Calu3 (cell line): ENCODE results near the gene ZNF581. TPM values are rescaled to one million over a fixed set of nuclear protein-coding genes. Genes with fewer than 3 reads are reported as not detected.

ENCODE experiments used
- BruUV-seq: library from RNA; stranded (reverse); fragments of 400-500 nt; replicated peaks from 2 replicates; lab custom pipeline; 2021; lab: Mats Ljungman, UMichigan
- CTCF ChIA-PET: fragments of 300-600 bp; sonication (Branson Sonifier 250); formaldehyde crosslinking; loops from one replicate; lab custom pipeline; 2022; ENCODE audit warnings: antibody characterized with exemption; lab: Charles Lee
- DNase-seq: peaks from one replicate; pipeline ENCODE4 v3.0.0; 2022
- H3K27ac Mint-ChIP-seq: one replicate; pipeline ENCODE4 v1.8.0; 2022; ENCODE audit warnings: mixed read lengths; ENCODE audit not compliant: unreplicated experiment
- H3K27me3 Mint-ChIP-seq: one replicate; pipeline ENCODE4 v1.8.0; 2022; ENCODE audit warnings: mixed read lengths; ENCODE audit not compliant: unreplicated experiment
- H3K36me3 Mint-ChIP-seq: one replicate; pipeline ENCODE4 v1.8.0; 2022; ENCODE audit warnings: mild to moderate bottlenecking, moderate library complexity, mixed read lengths; ENCODE audit not compliant: insufficient read depth, unreplicated experiment
- H3K4me1 Mint-ChIP-seq: one replicate; pipeline ENCODE4 v1.8.0; 2022; ENCODE audit warnings: mild to moderate bottlenecking, low read depth, mixed read lengths; ENCODE audit not compliant: unreplicated experiment
- H3K4me3 Mint-ChIP-seq: one replicate; pipeline ENCODE4 v1.8.0; 2022; ENCODE audit warnings: mild to moderate bottlenecking, low read depth, moderate library complexity, mixed read lengths; ENCODE audit not compliant: unreplicated experiment
- H3K9me3 Mint-ChIP-seq: one replicate; pipeline ENCODE4 v1.8.0; 2022; ENCODE audit warnings: low read depth, mixed read lengths; ENCODE audit not compliant: unreplicated experiment
- intact Hi-C: fragments of 100-400 bp; cut with micrococcal nuclease; formaldehyde crosslinking; loops from one replicate; pipeline ENCODE4 v1.10.0; 2022; ENCODE audit not compliant: unreplicated experiment
- total RNA-seq: library from RNA; stranded (reverse); gene quantifications from 2 replicates; pipeline ENCODE4 v1.2.3, GENCODE V29; 2022
- TF ChIP-seq, protein P1 (sequence below): fragments of 200-600 bp; IDR thresholded peaks from one replicate; pipeline ENCODE4 v1.8.0; 2022; ENCODE audit warnings: antibody characterized with exemption; ENCODE audit not compliant: unreplicated experiment

Gene ZNF581
- total RNA-seq, 1 experiment from 2014 or later = 33.1 TPM

DNA sequence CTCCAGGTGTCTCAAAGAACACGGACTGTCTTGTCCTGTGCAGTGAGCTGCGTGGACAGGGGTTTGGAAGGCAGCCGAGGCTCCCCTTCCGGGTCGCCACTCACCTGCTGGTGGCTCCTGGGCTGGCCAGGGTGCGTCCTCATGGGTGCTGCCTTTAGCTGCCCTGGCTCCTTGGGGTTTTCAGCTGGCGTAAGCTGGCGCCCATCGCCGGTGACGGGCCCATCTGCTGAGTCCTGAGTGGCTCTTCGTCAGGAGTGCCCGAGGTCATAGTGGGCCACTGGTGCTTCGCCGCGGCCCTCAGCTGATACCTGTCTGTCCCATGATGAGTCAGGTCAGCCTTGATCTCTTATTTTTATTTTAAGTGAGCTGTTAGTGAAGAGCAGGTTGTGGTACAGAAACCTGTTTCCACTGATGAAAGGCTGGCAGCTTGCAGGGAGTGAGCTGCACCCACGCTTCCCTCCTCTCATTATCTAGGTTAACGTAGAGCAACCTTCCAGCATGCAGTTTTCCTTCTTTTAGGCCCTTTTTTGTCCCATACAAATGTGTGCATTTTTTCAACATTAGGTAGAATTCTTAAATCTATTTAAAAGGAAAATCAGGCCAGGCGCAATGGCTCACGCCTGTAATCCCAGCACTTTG is 50.0 kb downstream of the ZNF581 start:
- H3K4me3 Mint-ChIP-seq = no peak overlapping the region
- TF ChIP-seq, protein P1, sequence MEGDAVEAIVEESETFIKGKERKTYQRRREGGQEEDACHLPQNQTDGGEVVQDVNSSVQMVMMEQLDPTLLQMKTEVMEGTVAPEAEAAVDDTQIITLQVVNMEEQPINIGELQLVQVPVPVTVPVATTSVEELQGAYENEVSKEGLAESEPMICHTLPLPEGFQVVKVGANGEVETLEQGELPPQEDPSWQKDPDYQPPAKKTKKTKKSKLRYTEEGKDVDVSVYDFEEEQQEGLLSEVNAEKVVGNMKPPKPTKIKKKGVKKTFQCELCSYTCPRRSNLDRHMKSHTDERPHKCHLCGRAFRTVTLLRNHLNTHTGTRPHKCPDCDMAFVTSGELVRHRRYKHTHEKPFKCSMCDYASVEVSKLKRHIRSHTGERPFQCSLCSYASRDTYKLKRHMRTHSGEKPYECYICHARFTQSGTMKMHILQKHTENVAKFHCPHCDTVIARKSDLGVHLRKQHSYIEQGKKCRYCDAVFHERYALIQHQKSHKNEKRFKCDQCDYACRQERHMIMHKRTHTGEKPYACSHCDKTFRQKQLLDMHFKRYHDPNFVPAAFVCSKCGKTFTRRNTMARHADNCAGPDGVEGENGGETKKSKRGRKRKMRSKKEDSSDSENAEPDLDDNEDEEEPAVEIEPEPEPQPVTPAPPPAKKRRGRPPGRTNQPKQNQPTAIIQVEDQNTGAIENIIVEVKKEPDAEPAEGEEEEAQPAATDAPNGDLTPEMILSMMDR = no peak
- BruUV-seq = no TSS peak
- no peaks in the 10 kb centered on the region for H3K27me3 Mint-ChIP-seq
- intact Hi-C loops = no loop called here
- no peaks in the 10 kb centered on the region for H3K4me1 Mint-ChIP-seq
- no peak overlapping the region for H3K27ac Mint-ChIP-seq
- no peaks in the 10 kb centered on the region for H3K9me3 Mint-ChIP-seq
- DNase-seq = no peak
- CTCF ChIA-PET = interaction anchor here (0.7 kb wide), 1 partner anchor 700 kb away, joined by 6 read pairs; no protein-coding TSS in a partner anchor
- H3K36me3 Mint-ChIP-seq = peaks cover 68% of the 10 kb centered on the region

DNA sequence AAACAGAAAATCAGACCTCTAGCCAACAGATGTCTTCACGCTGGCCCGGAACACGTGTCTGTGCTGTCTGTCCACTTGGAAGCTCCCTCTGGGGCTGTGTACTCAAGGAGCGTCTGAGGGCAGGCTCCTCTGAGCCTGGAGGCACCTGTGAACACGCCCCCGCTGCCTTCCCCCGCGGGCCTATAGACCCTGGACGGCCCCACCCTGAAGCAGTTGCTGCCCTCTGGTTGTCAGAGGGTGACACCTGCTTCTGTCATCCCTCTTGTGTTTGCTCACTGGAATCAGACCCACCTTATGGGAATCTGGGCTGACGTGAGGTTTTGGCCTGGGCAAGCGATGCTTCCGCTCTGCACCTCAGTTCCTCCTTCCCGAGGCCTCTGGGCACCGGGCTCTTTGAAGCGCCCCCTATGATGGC is 50.8 kb downstream of the ZNF581 start:
- CTCF ChIA-PET = interaction anchor here (0.6 to 0.7 kb wide), 2 partner anchors 124 to 700 kb away, joined by 4 to 6 read pairs; no protein-coding TSS in a partner anchor

DNA sequence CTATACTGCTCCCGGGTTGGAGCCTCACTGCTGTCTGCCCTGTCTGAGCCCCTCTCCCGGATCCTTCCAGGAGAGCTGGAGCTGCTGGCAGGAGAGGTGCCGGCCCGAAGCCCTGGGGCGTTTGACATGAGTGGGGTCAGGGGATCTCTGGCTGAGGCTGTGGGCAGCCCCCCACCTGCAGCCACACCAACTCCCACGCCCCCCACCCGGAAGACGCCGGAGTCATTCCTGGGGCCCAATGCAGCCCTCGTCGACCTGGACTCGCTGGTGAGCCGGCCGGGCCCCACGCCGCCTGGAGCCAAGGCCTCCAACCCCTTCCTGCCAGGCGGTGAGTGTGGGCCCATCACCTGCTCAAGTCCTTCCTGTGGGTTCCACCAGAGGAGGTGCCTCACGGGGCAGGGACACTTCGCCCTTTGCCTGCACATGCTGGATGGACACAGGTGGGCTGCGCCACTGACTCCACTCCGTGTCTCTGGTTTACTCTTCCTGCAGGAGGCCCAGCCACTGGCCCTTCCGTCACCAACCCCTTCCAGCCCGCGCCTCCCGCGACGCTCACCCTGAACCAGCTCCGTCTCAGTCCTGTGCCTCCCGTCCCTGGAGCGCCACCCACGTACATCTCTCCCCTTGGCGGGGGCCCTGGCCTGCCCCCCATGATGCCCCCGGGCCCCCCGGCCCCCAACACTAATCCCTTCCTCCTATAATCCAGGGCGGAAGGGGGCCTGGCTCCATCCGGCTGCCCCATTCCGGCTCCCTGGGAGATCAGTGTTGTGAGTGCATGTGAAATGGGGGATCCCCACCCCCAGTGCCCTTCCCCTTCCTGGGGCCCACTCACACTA is 51.4 kb downstream of the ZNF581 start:
- no peak for DNase-seq
- CTCF ChIA-PET = interaction anchor here (0.6 kb wide), 1 partner anchor 125 kb away, joined by 4 read pairs; no protein-coding TSS in a partner anchor
- TF ChIP-seq, protein P1 = no peak
- Mint-ChIP-seq H3K27ac (no peak overlapping the region), H3K9me3 (no peaks in the 10 kb centered on the region), H3K36me3 (peaks cover 62% of the 10 kb centered on the region), H3K4me3 (no peak overlapping the region), H3K27me3 (no peaks in the 10 kb centered on the region), H3K4me1 (no peaks in the 10 kb centered on the region)
- BruUV-seq = no TSS peak
- intact Hi-C loops = no loop called here

More for the DNA sequence above, 50.8 kb downstream of the ZNF581 start:
- no peak overlapping the region for H3K27ac Mint-ChIP-seq
- BruUV-seq = no TSS peak
- DNase-seq = no peak
- no peaks in the 10 kb centered on the region for H3K4me1 Mint-ChIP-seq
- no peaks in the 10 kb centered on the region for H3K9me3 Mint-ChIP-seq
- intact Hi-C loops = no loop called here
- TF ChIP-seq, protein P1 = no peak
- no peak overlapping the region for H3K4me3 Mint-ChIP-seq
- H3K36me3 Mint-ChIP-seq = peaks cover 68% of the 10 kb centered on the region
- H3K27me3 Mint-ChIP-seq = no peaks in the 10 kb centered on the region

Other genes starting within 250 kb of the ZNF581 start
- gene UBE2S, start 235.9 kb upstream of the ZNF581 start, total RNA-seq = 239 and 287 TPM in 2 replicates
- gene SHISA7, start 200.3 kb upstream of the ZNF581 start, total RNA-seq = not detected in 2 replicates
- 41.6 and 44.9 TPM in 2 replicates for gene ISOC2, start 182.0 kb upstream of the ZNF581 start, total RNA-seq
- not detected in 2 replicates for gene C19orf85, start 178.9 kb upstream of the ZNF581 start, total RNA-seq
- gene ZNF628, start 167.0 kb upstream of the ZNF581 start, total RNA-seq = 11.9 and 13.0 TPM in 2 replicates
- 49.6 and 60.6 TPM in 2 replicates for gene NAT14, start 158.5 kb upstream of the ZNF581 start, total RNA-seq
- gene SSC5D, start 155.2 kb upstream of the ZNF581 start, total RNA-seq = 0.26 and 0.69 TPM in 2 replicates
- not detected in 2 replicates for gene SBK2, start 106.5 kb upstream of the ZNF581 start, total RNA-seq
- gene SBK3, start 98.1 kb upstream of the ZNF581 start, total RNA-seq = 0.57 and 0.78 TPM in 2 replicates
- 29.8 and 33.4 TPM in 2 replicates for gene ZNF579, start 62.8 kb upstream of the ZNF581 start, total RNA-seq
- 18.6 and 23.0 TPM in 2 replicates for gene FIZ1, start 44.1 kb upstream of the ZNF581 start, total RNA-seq
- 18.5 and 21.8 TPM in 2 replicates for gene ZNF524, start 43.4 kb upstream of the ZNF581 start, total RNA-seq
- 29.6 and 30.9 TPM in 2 replicates for gene ZNF865, start 38.0 kb upstream of the ZNF581 start, total RNA-seq
- gene ZNF784, start 19.1 kb upstream of the ZNF581 start, total RNA-seq = 6.0 and 7.1 TPM in 2 replicates
- gene ZNF580, start 2.6 kb upstream of the ZNF581 start, total RNA-seq = 35.6 TPM in 2 replicates
- gene CCDC106, start 4.6 kb downstream of the ZNF581 start, total RNA-seq = 12.7 and 18.3 TPM in 2 replicates
- 286 and 309 TPM in 2 replicates for gene U2AF2, start 11.4 kb downstream of the ZNF581 start, total RNA-seq
- gene EPN1, start 31.6 kb downstream of the ZNF581 start, total RNA-seq = 162 and 180 TPM in 2 replicates
- gene NLRP9, start 94.8 kb downstream of the ZNF581 start, total RNA-seq = not detected in 2 replicates
- gene RFPL4A, start 115.4 kb downstream of the ZNF581 start, total RNA-seq = not detected in 2 replicates
- not detected in 2 replicates for gene RFPL4AL1, start 125.5 kb downstream of the ZNF581 start, total RNA-seq
- gene NLRP11, start 188.3 kb downstream of the ZNF581 start, total RNA-seq = 0.22 TPM in 1 of 2 replicates, not detected in the other
- not detected in 2 replicates for gene NLRP4, start 192.9 kb downstream of the ZNF581 start, total RNA-seq